GM23248 (cell line): ENCODE data around the gene ELF4.

Source experiments
- EZH2 ChIP-seq: fragments of 200-600 bp; sonication (generic); IDR thresholded peaks from 2 replicates; pipeline ENCODE4 v1.6.1; 2018; ENCODE audit warnings: antibody characterized with exemption, mild to moderate bottlenecking; ENCODE audit not compliant: insufficient read depth, poor library complexity, severe bottlenecking
- EZH2phosphoT487 ChIP-seq: fragments of 200-600 bp; sonication (generic); IDR thresholded peaks from 2 replicates; pipeline ENCODE4 v1.6.1; 2018; ENCODE audit warnings: antibody characterized with exemption, moderate library complexity, mild to moderate bottlenecking, low read depth; ENCODE audit not compliant: insufficient read depth

DNA sequence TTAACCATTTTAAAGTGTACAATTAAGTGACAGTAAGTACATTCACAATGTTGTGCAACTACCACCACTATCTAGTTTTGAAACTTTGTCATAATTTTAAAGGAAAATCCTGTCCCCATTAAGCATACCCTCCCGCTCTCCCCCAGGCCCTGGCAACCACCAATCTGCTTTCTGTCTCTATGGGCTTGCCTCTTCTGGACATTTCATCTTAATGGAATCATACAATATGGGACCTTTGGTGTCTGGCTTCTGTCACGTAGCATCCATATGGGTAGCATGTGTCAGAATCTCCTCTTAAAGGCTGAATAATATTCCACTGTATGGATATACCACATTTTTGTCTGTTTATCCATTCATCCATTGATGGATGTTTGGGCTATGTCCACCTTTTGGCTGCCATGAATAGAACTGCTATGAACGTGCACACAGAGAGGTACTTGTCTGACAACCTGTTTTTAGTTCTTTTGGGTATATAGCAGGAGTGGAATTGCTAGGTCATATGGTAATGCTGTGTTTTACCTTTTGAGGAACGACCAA is 61.5 kb downstream of the ELF4 start:
- TF ChIP-seq EZH2phosphoT487 (no peak), EZH2 (no peak)
